GM06990 (cell line): Measurements from ENCODE around the gene ZNF346.
A peak's percentile ranks its signal among the peaks of the same experiment; 100 is the strongest.

Experiments used
- DNase-seq: peaks from one replicate; pipeline ENCODE4 v3.0.0-alpha.2; 2011; ENCODE audit not compliant: insufficient read length; ENCODE audit errors: extremely low read depth
- H3K27me3 ChIP-seq: replicated peaks from 2 replicates; pipeline ENCODE4 v1.6.0; 2011; ENCODE audit warnings: low read length; ENCODE audit not compliant: control insufficient read depth, insufficient read depth
- H3K36me3 ChIP-seq: 2 replicates; pipeline ENCODE4 v1.5.1; 2011; ENCODE audit warnings: low read length; ENCODE audit not compliant: control insufficient read depth, insufficient read depth
- H3K4me3 ChIP-seq: replicated peaks from 2 replicates; pipeline ENCODE4 v1.5.1; 2011; ENCODE audit warnings: low read depth, mild to moderate bottlenecking, control low read depth, low read length
- CTCF ChIP-seq: IDR thresholded peaks from 2 replicates; pipeline ENCODE4 v1.5.1; 2011; ENCODE audit warnings: low read length, control low read depth, mild to moderate bottlenecking, inconsistent platforms; ENCODE audit not compliant: insufficient read depth, poor library complexity, severe bottlenecking

ZNF346 gene

DNA sequence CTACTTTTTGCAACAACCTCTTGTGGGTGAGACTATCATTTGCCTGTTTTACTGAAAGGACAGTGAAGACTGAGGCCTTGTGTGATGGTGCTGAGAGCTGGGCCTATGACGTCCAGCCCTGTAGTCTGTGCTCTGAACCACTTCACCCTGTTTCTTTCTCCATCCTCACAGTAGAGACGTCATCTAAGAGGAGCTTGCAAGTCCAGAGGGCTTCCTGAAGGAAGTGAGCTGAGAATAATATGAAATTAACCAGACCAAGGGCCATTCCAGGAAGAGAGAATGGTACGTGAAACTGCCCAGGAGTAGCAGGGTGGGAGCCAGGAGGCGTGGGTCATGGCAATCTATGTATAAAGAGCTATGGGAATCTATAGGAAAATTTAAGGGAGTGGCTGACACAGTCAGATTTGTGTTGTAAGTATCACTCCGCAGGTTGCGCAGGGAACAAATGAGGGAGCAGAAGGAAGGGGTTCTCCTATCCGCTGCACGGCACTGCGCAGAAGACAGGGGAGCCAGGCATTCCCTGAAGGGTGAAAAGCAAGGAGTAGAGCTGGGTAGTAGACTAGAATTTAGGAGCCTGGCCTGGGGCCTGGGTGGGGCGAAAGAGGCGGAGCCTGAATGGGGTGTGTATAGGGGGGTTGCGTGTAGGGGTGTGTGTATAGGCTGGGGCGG, 63.6 kb downstream of the ZNF346 start:
- Histone ChIP-seq H3K27me3 (peaks cover 1% of the 10 kb centered on the region), H3K4me3 (no peak overlapping the region), H3K36me3 (no peaks in the 10 kb centered on the region)
- DNase-seq = no peak
- TF ChIP-seq CTCF = no peak

DNA sequence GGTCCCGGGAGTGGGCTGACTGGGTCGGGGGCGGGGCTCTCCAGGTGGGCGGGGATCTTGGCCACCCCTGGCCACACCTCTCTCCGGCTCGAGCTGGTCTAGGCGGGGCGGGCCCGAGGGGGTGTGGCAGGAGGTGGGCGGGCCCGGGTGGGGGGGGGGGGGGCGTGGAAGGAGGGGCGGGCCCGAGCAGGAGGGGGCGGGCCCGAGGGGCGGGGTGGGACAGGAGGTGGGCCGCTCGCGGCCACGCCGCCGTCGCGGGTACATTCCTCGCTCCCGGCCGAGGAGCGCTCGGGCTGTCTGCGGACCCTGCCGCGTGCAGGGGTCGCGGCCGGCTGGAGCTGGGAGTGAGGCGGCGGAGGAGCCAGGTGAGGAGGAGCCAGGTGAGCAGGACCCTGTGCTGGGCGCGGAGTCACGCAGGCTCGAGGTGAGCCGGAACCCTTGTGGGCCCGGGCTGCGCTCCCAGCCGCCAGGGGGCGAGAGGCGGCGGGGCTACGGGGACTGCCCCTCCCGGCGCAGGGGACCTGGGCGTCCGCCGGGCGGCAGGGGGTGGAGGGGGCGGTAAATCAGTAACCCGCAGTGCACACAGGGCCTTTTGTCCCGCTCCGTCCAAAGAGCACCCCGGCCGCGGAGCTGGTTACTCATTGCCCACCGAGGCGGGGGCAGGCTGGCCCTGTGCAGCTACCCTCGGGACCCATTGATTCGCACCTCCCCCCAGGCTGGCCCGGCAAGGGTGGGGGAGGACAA, 64.3 kb downstream of the ZNF346 start, which contains the start of gene FGFR4:
FGFR4 (plus strand) TSS at position 262 of the 744 bp plus-strand sequence. CDS start 2,688 bp downstream, outside the sequence.
- H3K4me3 ChIP-seq = peak within 1 kb of the TSS; percentile 49
- peak; percentile 71 for DNase-seq
- peak; percentile 47 for TF ChIP-seq CTCF
- no peaks in the 10 kb centered on the region for H3K36me3 ChIP-seq
- H3K27me3 ChIP-seq = peaks cover 1% of the 10 kb centered on the region

DNA sequence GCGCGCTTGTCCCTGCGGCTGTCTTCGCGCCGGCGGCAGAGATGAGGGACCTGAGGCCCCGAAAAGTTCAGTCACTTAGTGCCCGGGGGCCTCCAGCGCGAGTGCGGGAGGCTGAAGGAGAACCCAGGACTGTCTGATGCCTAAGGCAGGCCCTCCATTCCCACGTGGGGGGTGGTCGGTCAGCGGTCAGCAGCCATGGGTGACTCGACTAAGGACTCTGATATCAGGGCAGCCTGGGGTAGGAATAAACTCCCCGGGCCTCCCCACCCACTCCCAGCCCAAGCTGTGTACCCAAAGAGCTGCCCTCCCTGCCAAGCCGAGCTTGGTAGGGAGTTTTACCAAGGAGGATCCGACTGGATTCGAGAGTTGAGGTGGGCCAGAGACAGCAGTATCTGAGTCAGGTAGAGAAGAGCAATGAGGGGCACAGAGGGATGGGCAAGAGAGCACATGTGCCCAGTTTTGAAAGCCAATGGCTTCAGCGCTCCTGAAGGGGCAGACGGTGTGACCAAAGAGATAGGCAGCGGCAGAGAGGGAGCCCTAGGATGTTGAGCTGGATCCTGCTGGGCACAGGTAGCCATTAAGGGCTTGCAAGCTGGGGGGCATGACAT, 65.0 kb downstream of the ZNF346 start:
- no peak overlapping the region for H3K4me3 ChIP-seq
- no peak for DNase-seq
- H3K36me3 ChIP-seq = no peaks in the 10 kb centered on the region
- TF ChIP-seq CTCF = no peak
- H3K27me3 ChIP-seq = peaks cover 1% of the 10 kb centered on the region

DNA sequence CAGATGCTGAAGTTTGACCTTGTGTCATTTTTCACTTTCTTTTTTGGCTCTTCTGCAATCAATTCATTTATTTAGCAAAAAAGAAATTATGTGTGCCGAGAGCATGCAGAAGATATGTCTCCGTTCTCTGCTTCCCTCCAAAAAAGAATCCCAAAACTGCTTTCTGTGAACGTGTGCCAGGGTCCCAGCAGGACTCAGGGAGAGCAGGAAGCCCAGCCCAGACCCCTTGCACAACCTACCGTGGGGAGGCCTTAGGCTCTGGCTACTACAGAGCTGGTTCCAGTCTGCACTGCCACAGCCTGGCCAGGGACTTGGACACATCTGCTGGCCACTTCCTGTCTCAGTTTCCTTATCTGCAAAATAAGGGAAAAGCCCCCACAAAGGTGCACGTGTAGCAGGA, 66.6 kb downstream of the ZNF346 start:
- TF ChIP-seq CTCF = no peak
- H3K36me3 ChIP-seq = no peaks in the 10 kb centered on the region

DNA sequence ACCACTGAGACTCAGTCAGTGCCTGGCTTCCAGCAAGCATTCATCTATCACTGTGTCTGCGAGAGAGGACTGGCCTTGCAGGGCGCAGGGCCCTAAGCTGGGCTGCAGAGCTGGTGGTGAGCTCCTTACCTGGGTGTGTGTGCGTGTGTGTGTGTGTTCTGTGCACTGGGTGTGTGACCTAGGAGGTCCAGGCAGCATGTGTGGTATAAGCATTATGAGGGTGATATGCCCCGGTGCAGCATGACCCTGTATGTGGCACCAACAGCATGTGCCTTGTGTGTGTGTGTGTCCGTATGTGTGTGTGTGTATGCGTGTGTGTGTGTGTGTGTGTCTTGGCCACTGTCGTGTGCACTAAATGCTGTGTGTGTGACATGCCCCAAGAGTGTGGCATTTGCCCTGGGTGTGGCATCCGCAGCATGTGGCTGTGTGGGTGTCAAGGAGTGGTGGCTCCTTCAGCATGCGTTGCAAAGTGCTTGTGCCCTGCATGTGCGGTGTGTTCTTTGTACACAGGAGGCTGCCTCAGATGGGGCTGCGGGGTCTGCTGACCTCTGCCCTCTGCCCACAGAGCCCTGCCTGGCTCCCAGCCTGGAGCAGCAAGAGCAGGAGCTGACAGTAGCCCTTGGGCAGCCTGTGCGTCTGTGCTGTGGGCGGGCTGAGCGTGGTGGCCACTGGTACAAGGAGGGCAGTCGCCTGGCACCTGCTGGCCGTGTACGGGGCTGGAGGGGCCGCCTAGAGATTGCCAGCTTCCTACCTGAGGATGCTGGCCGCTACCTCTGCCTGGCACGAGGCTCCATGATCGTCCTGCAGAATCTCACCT, 67.5 kb downstream of the ZNF346 start:
- no peaks in the 10 kb centered on the region for H3K36me3 ChIP-seq
- TF ChIP-seq CTCF = no peak
- peaks cover 1% of the 10 kb centered on the region for H3K27me3 ChIP-seq
- H3K4me3 ChIP-seq = no peak overlapping the region
- no peak for DNase-seq

More for the DNA sequence above, 66.6 kb downstream of the ZNF346 start:
- Histone ChIP-seq H3K27me3 (peaks cover 1% of the 10 kb centered on the region), H3K4me3 (no peak overlapping the region)
- DNase-seq = no peak
